ENCODE data around the gene IZUMO2. TPM values are rescaled to one million over a fixed set of nuclear protein-coding genes. Genes with fewer than 3 reads are reported as not detected.

The IZUMO2 gene
- total RNA-seq, 2 donors from 2014 or later, result not detected

DNA sequence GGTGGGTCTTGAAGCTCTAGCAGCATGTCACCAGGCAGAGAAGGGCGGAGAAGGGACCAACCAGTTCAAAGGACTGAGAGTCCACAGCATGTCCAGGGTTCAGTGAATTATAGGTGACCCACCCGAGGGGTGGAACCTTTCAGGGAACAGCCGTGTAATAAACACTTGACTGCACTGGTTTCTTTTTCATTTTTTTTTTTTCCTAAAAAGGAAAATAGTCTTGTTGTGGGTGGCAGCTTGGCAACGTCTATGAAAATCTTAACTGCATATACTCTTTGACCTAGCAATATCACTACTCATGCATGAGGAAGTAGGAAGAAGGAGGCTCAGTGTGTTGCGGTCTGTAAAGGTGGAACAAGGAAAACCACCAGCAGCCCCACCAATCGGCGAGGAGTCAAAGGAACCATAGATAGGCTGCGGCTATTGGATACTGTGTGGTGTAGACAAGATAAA, 27.4 kb upstream of the IZUMO2 start:
- Histone ChIP-seq H3K9ac (ENCODE audit: extremely low read depth, low read length, poor library complexity, severe bottlenecking) (no peak overlapping the region), H3K4me3 (ENCODE audit: low read length) (no peak overlapping the region), H3K27ac (ENCODE audit: low read depth, low read length) (no peak overlapping the region), H3K27me3 (ENCODE audit: control insufficient read depth, insufficient read depth, low read length, poor library complexity, severe bottlenecking) (no peaks in the 10 kb centered on the region), H3K4me1 (ENCODE audit: control insufficient read depth, insufficient read depth, low read length) (no peaks in the 10 kb centered on the region), H3K9me3 (ENCODE audit: control insufficient read depth, low read length) (peaks cover 42% of the 10 kb centered on the region), H3K36me3 (ENCODE audit: control insufficient read depth, insufficient read depth, low read length) (no peaks in the 10 kb centered on the region)
- H3K9me3 Mint-ChIP-seq, result peaks cover 2% of the 10 kb centered on the region
- DNase-seq, result no peak
- H3K4me1 Mint-ChIP-seq, result no peaks in the 10 kb centered on the region
- no peak overlapping the region for H3K4me3 Mint-ChIP-seq
- H3K36me3 Mint-ChIP-seq (ENCODE audit: low read depth), result no peaks in the 10 kb centered on the region
- TF ChIP-seq, protein P1, sequence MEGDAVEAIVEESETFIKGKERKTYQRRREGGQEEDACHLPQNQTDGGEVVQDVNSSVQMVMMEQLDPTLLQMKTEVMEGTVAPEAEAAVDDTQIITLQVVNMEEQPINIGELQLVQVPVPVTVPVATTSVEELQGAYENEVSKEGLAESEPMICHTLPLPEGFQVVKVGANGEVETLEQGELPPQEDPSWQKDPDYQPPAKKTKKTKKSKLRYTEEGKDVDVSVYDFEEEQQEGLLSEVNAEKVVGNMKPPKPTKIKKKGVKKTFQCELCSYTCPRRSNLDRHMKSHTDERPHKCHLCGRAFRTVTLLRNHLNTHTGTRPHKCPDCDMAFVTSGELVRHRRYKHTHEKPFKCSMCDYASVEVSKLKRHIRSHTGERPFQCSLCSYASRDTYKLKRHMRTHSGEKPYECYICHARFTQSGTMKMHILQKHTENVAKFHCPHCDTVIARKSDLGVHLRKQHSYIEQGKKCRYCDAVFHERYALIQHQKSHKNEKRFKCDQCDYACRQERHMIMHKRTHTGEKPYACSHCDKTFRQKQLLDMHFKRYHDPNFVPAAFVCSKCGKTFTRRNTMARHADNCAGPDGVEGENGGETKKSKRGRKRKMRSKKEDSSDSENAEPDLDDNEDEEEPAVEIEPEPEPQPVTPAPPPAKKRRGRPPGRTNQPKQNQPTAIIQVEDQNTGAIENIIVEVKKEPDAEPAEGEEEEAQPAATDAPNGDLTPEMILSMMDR (conservative IDR thresholded peaks at IDR 0.05), result no peak
- peaks cover 12% of the 10 kb centered on the region for H3K27me3 Mint-ChIP-seq (ENCODE audit: insufficient read depth)
- no peak overlapping the region for H3K27ac Mint-ChIP-seq
- 92% methylated on average over 4 to 7 of the region's 8 CpGs for whole genome bisulfite sequencing, 2 experiments (ENCODE audit: insufficient coverage in 1 of 2, insufficient read length in 1 of 2)

DNA sequence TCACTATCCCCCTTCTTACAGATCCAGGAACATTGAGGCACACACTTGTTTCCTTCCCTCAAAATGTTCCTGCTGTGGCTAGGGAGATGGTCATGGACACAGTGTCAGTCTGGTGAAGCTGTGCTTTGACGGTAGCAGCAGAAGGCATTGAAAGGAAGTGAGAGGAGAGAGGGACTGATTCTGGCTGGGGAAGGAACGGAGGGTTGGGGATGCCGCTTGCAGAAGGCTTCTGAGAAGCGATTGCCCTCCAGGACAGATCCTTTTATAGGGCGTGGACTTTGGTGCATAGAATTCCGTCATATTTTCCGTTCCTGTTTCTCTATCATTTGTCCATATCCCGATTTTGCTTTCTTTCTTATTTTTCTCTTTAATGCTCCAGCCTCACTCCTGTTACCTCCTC, 26.2 kb upstream of the IZUMO2 start:
- Mint-ChIP-seq H3K36me3 (ENCODE audit: low read depth) (no peaks in the 10 kb centered on the region), H3K4me1 (no peaks in the 10 kb centered on the region), H3K9me3 (peaks cover 2% of the 10 kb centered on the region), H3K27me3 (ENCODE audit: insufficient read depth) (peaks cover 9% of the 10 kb centered on the region), H3K27ac (no peak overlapping the region), H3K4me3 (no peak overlapping the region)
- no peak for DNase-seq
- H3K9me3 ChIP-seq (ENCODE audit: control insufficient read depth, low read length), result peaks cover 36% of the 10 kb centered on the region
- TF ChIP-seq, protein P1 (conservative IDR thresholded peaks at IDR 0.05), result no peak
- H3K27ac ChIP-seq (ENCODE audit: low read depth, low read length), result no peak overlapping the region
- H3K4me3 ChIP-seq (ENCODE audit: low read length), result no peak overlapping the region
- no peaks in the 10 kb centered on the region for H3K27me3 ChIP-seq (ENCODE audit: control insufficient read depth, insufficient read depth, low read length, poor library complexity, severe bottlenecking)
- H3K9ac ChIP-seq (ENCODE audit: extremely low read depth, low read length, poor library complexity, severe bottlenecking), result no peak overlapping the region
- 73 to 80% methylated on average over 5 to 8 of the region's 8 CpGs for WGBS, 2 experiments (ENCODE audit: insufficient coverage in 1 of 2, insufficient read length in 1 of 2)
- no peaks in the 10 kb centered on the region for H3K36me3 ChIP-seq (ENCODE audit: control insufficient read depth, insufficient read depth, low read length)
- no peaks in the 10 kb centered on the region for H3K4me1 ChIP-seq (ENCODE audit: control insufficient read depth, insufficient read depth, low read length)

DNA sequence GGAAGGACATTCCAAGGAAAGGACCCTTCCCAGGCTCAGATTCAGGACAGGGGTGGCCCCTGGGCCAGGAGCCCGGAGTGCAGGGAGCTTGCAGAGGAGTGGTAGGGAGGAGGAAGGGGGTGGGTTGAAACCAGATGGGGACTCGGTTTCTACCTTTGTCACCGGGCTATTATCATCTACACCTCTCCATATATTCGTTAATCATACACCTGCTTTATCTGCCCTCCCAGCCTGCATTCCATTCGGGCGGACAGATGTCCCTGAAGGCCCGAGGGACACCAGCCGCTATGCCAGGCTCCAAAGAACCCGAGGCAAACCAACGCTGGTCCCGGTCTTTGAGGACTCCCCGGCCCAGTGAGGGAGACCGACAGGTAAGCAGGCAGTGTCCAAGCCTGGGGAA, 24.9 kb upstream of the IZUMO2 start:
- no peaks in the 10 kb centered on the region for H3K4me1 ChIP-seq (ENCODE audit: control insufficient read depth, insufficient read depth, low read length)
- no peak for DNase-seq
- no peak overlapping the region for H3K27ac Mint-ChIP-seq
- peaks cover 5% of the 10 kb centered on the region for H3K27me3 Mint-ChIP-seq (ENCODE audit: insufficient read depth)
- no peaks in the 10 kb centered on the region for H3K36me3 ChIP-seq (ENCODE audit: control insufficient read depth, insufficient read depth, low read length)
- peaks cover 2% of the 10 kb centered on the region for H3K9me3 Mint-ChIP-seq
- no peak overlapping the region for H3K27ac ChIP-seq (ENCODE audit: low read depth, low read length)
- peaks cover 35% of the 10 kb centered on the region for H3K9me3 ChIP-seq (ENCODE audit: control insufficient read depth, low read length)
- H3K9ac ChIP-seq (ENCODE audit: extremely low read depth, low read length, poor library complexity, severe bottlenecking), result no peak overlapping the region
- H3K27me3 ChIP-seq (ENCODE audit: control insufficient read depth, insufficient read depth, low read length, poor library complexity, severe bottlenecking), result no peaks in the 10 kb centered on the region
- no peak overlapping the region for H3K4me3 ChIP-seq (ENCODE audit: low read length)
- WGBS, 2 experiments (ENCODE audit: insufficient coverage in 1 of 2, insufficient read length in 1 of 2), result 82 to 84% methylated on average over 7 to 13 of the region's 13 CpGs
- H3K4me3 Mint-ChIP-seq, result no peak overlapping the region
- TF ChIP-seq, protein P1 (conservative IDR thresholded peaks at IDR 0.05), result no peak
- H3K36me3 Mint-ChIP-seq (ENCODE audit: low read depth), result no peaks in the 10 kb centered on the region
- no peaks in the 10 kb centered on the region for H3K4me1 Mint-ChIP-seq
